Measurements from ENCODE around the gene RAB19.

GRCh38 chr7:140360697-140361229 is 43.1 kb upstream of the RAB19 start:
- TF ChIP-seq, protein P1, sequence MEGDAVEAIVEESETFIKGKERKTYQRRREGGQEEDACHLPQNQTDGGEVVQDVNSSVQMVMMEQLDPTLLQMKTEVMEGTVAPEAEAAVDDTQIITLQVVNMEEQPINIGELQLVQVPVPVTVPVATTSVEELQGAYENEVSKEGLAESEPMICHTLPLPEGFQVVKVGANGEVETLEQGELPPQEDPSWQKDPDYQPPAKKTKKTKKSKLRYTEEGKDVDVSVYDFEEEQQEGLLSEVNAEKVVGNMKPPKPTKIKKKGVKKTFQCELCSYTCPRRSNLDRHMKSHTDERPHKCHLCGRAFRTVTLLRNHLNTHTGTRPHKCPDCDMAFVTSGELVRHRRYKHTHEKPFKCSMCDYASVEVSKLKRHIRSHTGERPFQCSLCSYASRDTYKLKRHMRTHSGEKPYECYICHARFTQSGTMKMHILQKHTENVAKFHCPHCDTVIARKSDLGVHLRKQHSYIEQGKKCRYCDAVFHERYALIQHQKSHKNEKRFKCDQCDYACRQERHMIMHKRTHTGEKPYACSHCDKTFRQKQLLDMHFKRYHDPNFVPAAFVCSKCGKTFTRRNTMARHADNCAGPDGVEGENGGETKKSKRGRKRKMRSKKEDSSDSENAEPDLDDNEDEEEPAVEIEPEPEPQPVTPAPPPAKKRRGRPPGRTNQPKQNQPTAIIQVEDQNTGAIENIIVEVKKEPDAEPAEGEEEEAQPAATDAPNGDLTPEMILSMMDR (IDR thresholded peaks at IDR 0.05), result no peak
- TF ChIP-seq, protein P2, sequence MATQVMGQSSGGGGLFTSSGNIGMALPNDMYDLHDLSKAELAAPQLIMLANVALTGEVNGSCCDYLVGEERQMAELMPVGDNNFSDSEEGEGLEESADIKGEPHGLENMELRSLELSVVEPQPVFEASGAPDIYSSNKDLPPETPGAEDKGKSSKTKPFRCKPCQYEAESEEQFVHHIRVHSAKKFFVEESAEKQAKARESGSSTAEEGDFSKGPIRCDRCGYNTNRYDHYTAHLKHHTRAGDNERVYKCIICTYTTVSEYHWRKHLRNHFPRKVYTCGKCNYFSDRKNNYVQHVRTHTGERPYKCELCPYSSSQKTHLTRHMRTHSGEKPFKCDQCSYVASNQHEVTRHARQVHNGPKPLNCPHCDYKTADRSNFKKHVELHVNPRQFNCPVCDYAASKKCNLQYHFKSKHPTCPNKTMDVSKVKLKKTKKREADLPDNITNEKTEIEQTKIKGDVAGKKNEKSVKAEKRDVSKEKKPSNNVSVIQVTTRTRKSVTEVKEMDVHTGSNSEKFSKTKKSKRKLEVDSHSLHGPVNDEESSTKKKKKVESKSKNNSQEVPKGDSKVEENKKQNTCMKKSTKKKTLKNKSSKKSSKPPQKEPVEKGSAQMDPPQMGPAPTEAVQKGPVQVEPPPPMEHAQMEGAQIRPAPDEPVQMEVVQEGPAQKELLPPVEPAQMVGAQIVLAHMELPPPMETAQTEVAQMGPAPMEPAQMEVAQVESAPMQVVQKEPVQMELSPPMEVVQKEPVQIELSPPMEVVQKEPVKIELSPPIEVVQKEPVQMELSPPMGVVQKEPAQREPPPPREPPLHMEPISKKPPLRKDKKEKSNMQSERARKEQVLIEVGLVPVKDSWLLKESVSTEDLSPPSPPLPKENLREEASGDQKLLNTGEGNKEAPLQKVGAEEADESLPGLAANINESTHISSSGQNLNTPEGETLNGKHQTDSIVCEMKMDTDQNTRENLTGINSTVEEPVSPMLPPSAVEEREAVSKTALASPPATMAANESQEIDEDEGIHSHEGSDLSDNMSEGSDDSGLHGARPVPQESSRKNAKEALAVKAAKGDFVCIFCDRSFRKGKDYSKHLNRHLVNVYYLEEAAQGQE (IDR thresholded peaks at IDR 0.05; ENCODE audit: insufficient read depth in 1 of 2, low read depth in 2 of 2, low read length in 1 of 2), result no peak
- TF ChIP-seq POLR2AphosphoS5 (IDR thresholded peaks at IDR 0.05; ENCODE audit: low read depth, low read length), result no peak
- TF ChIP-seq TCF7L2 (IDR thresholded peaks at IDR 0.05; ENCODE audit: low read depth, low read length), result no peak
- no peak for TF ChIP-seq SIN3A (IDR thresholded peaks at IDR 0.05; ENCODE audit: borderline replicate concordance, insufficient read depth, low read depth, low read length)
